Mesenchymal stem cell (in vitro differentiated cells and primary cell): ENCODE measurements around the gene HAGHL.

Experiments
- DNase-seq: peaks from one replicate; pipeline ENCODE4 v3.0.0-alpha.2; 2013
- H2AFZ ChIP-seq: one replicate; pipeline ENCODE4 v1.6.1; 2013; ENCODE audit warnings: low read depth, mild to moderate bottlenecking, control low read depth, inconsistent platforms, low read length, moderate library complexity
- H2AK5ac ChIP-seq: 2 replicates; pipeline ENCODE4 v1.6.1; 2013; ENCODE audit warnings: low read length, moderate library complexity, mild to moderate bottlenecking, inconsistent platforms; ENCODE audit not compliant: severe bottlenecking
- H2BK120ac ChIP-seq: one replicate; pipeline ENCODE4 v1.6.1; 2013; ENCODE audit warnings: low read depth, mild to moderate bottlenecking, inconsistent platforms, low read length, moderate library complexity
- H2BK12ac ChIP-seq, 2 experiments: one replicate each; pipeline ENCODE4 v1.6.1; 2013; ENCODE audit warnings: inconsistent platforms in 2 of 2, low read length in 2 of 2, mild to moderate bottlenecking in 2 of 2, moderate library complexity in 2 of 2, control low read depth in 1 of 2
- H2BK15ac ChIP-seq: one replicate; pipeline ENCODE4 v1.6.1; 2013; ENCODE audit warnings: mild to moderate bottlenecking, low read depth, inconsistent platforms; ENCODE audit not compliant: poor library complexity, severe bottlenecking
- H2BK5ac ChIP-seq: 2 replicates; pipeline ENCODE4 v1.6.1; 2013; ENCODE audit warnings: low read depth, mild to moderate bottlenecking, low read length, control low read depth, inconsistent platforms; ENCODE audit not compliant: poor library complexity, severe bottlenecking
- H3K14ac ChIP-seq, 2 experiments: one replicate each; pipeline ENCODE4 v1.6.1; 2013; ENCODE audit warnings: inconsistent platforms in 2 of 2, low read length in 2 of 2, control low read depth in 1 of 2, mild to moderate bottlenecking in 1 of 2, moderate library complexity in 1 of 2
- H3K18ac ChIP-seq, 2 experiments: one replicate each; pipeline ENCODE4 v1.6.1; 2013; ENCODE audit warnings: inconsistent platforms in 2 of 2, low read length in 2 of 2, control low read depth in 1 of 2, low read depth in 1 of 2, mild to moderate bottlenecking in 1 of 2
- H3K23ac ChIP-seq, 2 experiments: one replicate each; pipeline ENCODE4 v1.6.1; 2013; ENCODE audit warnings: inconsistent platforms in 2 of 2, low read length in 2 of 2, mild to moderate bottlenecking in 2 of 2, moderate library complexity in 2 of 2, control low read depth in 1 of 2
- H3K27ac ChIP-seq: 2 replicates; pipeline ENCODE4 v1.5.1; 2013; ENCODE audit warnings: mild to moderate bottlenecking, moderate library complexity, low read length, control low read depth, inconsistent platforms; ENCODE audit not compliant: poor library complexity, severe bottlenecking
- H3K27me3 ChIP-seq, 2 experiments: 2 replicates each; pipeline versions ENCODE4 v1.6.1 to v1.7.0; 2013; ENCODE audit warnings: low read length in 2 of 2, mild to moderate bottlenecking in 2 of 2, moderate library complexity in 2 of 2, control low read depth in 1 of 2, inconsistent platforms in 1 of 2; ENCODE audit not compliant: control insufficient read depth in 1 of 2, insufficient read depth in 1 of 2
- H3K36me3 ChIP-seq, 2 experiments: 2 replicates each; pipeline versions ENCODE4 v1.6.1 to v1.7.0; 2013; ENCODE audit warnings: low read length in 2 of 2, control low read depth in 1 of 2, inconsistent platforms in 1 of 2, low read depth in 1 of 2, mild to moderate bottlenecking in 1 of 2; ENCODE audit not compliant: insufficient read depth in 2 of 2, control insufficient read depth in 1 of 2
- H3K4ac ChIP-seq, 2 experiments: one replicate each; pipeline ENCODE4 v1.6.1; 2013; ENCODE audit warnings: inconsistent platforms in 2 of 2, low read length in 2 of 2, mild to moderate bottlenecking in 2 of 2, moderate library complexity in 2 of 2, control low read depth in 1 of 2, low read depth in 1 of 2
- H3K4me1 ChIP-seq: 2 replicates; pipeline ENCODE4 v1.6.1; 2013; ENCODE audit warnings: low read depth, low read length, control low read depth; ENCODE audit not compliant: control insufficient read depth, insufficient read depth
- H3K4me2 ChIP-seq: 2 replicates; pipeline ENCODE4 v1.6.1; 2013; ENCODE audit warnings: low read length, mild to moderate bottlenecking, inconsistent platforms; ENCODE audit not compliant: poor library complexity, severe bottlenecking
- H3K4me3 ChIP-seq, 2 experiments: 2 replicates each; pipeline versions ENCODE4 v1.5.1 to v1.7.0; 2013; ENCODE audit warnings: low read length in 2 of 2, mild to moderate bottlenecking in 2 of 2, control low read depth in 1 of 2, low read depth in 1 of 2; ENCODE audit not compliant: insufficient read depth in 1 of 2
- H3K79me1 ChIP-seq: replicated peaks from 2 replicates; pipeline ENCODE4 v1.6.1; 2013; ENCODE audit warnings: mild to moderate bottlenecking, control low read depth, low read length, inconsistent platforms; ENCODE audit not compliant: poor library complexity, severe bottlenecking
- H3K9ac ChIP-seq: 2 replicates; pipeline ENCODE4 v1.7.0; 2013; ENCODE audit warnings: mild to moderate bottlenecking, low read length, moderate library complexity
- H3K9me3 ChIP-seq: 2 replicates; pipeline ENCODE4 v1.7.0; 2013; ENCODE audit warnings: mild to moderate bottlenecking, low read length; ENCODE audit not compliant: control insufficient read depth
- H4K8ac ChIP-seq: one replicate; pipeline ENCODE4 v1.6.1; 2013; ENCODE audit warnings: inconsistent platforms, mild to moderate bottlenecking, low read length, moderate library complexity
- H4K91ac ChIP-seq: one replicate; pipeline ENCODE4 v1.6.1; 2013; ENCODE audit warnings: mild to moderate bottlenecking, low read length, inconsistent platforms
- WGBS: methylation state at CpG from one replicate; pipeline ENCODE4 v1.1.7; 2013; ENCODE audit warnings: mixed read lengths; 5-methylcytosine and 5-hydroxymethylcytosine counted together

HAGHL gene

DNA sequence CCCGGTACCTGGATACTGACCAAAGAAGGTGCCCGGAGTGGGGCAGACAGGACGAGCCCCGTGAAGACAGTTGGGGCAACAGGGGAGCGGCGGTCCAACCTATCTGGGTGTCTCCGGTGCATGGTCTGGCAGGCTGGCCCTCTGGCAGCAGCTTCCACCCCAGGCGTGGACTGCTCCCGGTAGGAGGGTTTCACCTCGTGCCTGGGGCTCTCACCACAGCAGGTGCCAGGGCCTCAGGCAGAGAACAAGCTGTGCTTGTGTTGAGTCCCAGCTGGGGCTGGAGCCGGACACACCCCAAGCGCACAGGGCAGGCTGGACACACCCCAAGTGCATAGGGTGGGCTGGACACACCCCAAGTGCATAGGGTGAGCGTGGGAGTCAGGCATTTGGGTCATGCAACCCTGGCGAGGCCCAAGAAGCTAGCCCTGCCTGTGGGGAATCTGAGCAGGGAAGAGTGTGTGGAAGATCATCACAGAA lies 19.8 kb upstream of the HAGHL start:
- H3K79me1 ChIP-seq = no peaks in the 10 kb centered on the region
- no peaks in the 10 kb centered on the region for H3K36me3 ChIP-seq
- no peak overlapping the region for H4K8ac ChIP-seq
- H3K4me3 ChIP-seq = no peak overlapping the region
- H3K4ac ChIP-seq = no peak overlapping the region
- H3K18ac ChIP-seq = no peak overlapping the region
- no peak overlapping the region for H2BK12ac ChIP-seq
- no peak overlapping the region for H3K4me2 ChIP-seq
- peaks cover 30% of the 10 kb centered on the region for H3K4me1 ChIP-seq
- H3K14ac ChIP-seq = no peak overlapping the region
- no peak overlapping the region for H2BK120ac ChIP-seq
- H2AK5ac ChIP-seq = no peak overlapping the region
- H2BK5ac ChIP-seq = no peak overlapping the region
- no peaks in the 10 kb centered on the region for H3K9me3 ChIP-seq
- H2AFZ ChIP-seq = no peak overlapping the region
- no peak overlapping the region for H4K91ac ChIP-seq
- no peak for DNase-seq
- no peak overlapping the region for H3K9ac ChIP-seq
- peaks cover 71 to 84% of the 10 kb centered on the region in 2 experiments for H3K27me3 ChIP-seq
- no peak overlapping the region for H3K27ac ChIP-seq
- WGBS = 51% methylated on average over 12 of the region's 14 CpGs
- H3K23ac ChIP-seq = no peak overlapping the region
- H2BK15ac ChIP-seq = no peak overlapping the region

DNA sequence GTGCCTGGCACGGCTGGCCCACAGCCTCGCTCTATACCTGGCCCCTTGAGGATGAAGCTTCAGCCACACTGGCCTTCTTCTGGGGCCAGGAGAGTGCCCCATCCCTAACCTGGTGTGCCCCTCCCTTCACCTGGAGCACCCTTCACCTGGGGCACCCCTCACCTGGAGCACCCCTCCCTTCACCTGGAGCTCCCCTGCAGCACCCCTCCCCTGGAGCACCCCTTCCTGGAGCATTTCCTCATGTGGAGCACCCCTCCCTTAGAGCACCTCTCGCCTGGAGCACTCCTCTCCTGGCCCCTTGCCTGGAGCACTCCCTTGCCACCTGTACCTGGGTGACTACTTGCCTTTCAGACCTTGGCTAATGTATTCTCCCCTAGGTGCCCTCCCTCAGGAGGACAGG lies 18.9 kb upstream of the HAGHL start:
- Histone ChIP-seq H4K91ac (no peak overlapping the region), H3K4ac (no peak overlapping the region), H3K9me3 (no peaks in the 10 kb centered on the region), H3K23ac (no peak overlapping the region), H4K8ac (no peak overlapping the region), H3K27ac (no peak overlapping the region), H3K14ac (no peak overlapping the region), H2BK12ac (no peak overlapping the region), H3K9ac (no peak overlapping the region), H2BK5ac (no peak overlapping the region), H3K18ac (no peak overlapping the region), H3K36me3 (no peaks in the 10 kb centered on the region), H3K27me3 (peaks cover 62 to 75% of the 10 kb centered on the region in 2 experiments), H3K79me1 (no peaks in the 10 kb centered on the region), H3K4me1 (peaks cover 31% of the 10 kb centered on the region), H2AK5ac (no peak overlapping the region), H2BK120ac (no peak overlapping the region), H3K4me2 (no peak overlapping the region), H2BK15ac (no peak overlapping the region), H2AFZ (no peak overlapping the region), H3K4me3 (no peak overlapping the region)
- 67% methylated on average over 3 of the region's 3 CpGs for WGBS
- DNase-seq = no peak

GRCh38 chr16:708959-709358 lies 17.9 kb upstream of the HAGHL start:
- H3K4me1 ChIP-seq = peaks cover 34% of the 10 kb centered on the region
- H3K18ac ChIP-seq = no peak overlapping the region
- WGBS = 62% methylated on average over 4 of the region's 4 CpGs
- no peak overlapping the region for H2AFZ ChIP-seq
- H3K9ac ChIP-seq = no peak overlapping the region
- H3K79me1 ChIP-seq = no peaks in the 10 kb centered on the region
- no peak overlapping the region for H3K4ac ChIP-seq
- peaks cover 52 to 66% of the 10 kb centered on the region in 2 experiments for H3K27me3 ChIP-seq
- H2BK12ac ChIP-seq = no peak overlapping the region
- H2AK5ac ChIP-seq = no peak overlapping the region
- no peak overlapping the region for H3K14ac ChIP-seq
- H3K4me2 ChIP-seq = no peak overlapping the region
- H3K36me3 ChIP-seq = no peaks in the 10 kb centered on the region
- no peak overlapping the region for H2BK5ac ChIP-seq
- no peak overlapping the region for H2BK120ac ChIP-seq
- H4K91ac ChIP-seq = no peak overlapping the region
- no peak overlapping the region for H3K27ac ChIP-seq
- no peaks in the 10 kb centered on the region for H3K9me3 ChIP-seq
- H2BK15ac ChIP-seq = no peak overlapping the region
- no peak for DNase-seq
- no peak overlapping the region for H4K8ac ChIP-seq
- H3K4me3 ChIP-seq = no peak overlapping the region
- no peak overlapping the region for H3K23ac ChIP-seq

GRCh38 chr16:709566-710499 lies 17.1 kb upstream of the HAGHL start:
- Histone ChIP-seq H3K79me1 (peaks cover 4% of the 10 kb centered on the region), H4K91ac (peak overlapping the region; percentile 45), H2BK12ac (peak overlapping the region; percentile 28 to 64), H3K23ac (peak overlapping the region in 1 of 2 experiments; percentile 32), H3K4me3 (peak overlapping the region in 1 of 2 experiments; percentile 18), H3K4me1 (peaks cover 42% of the 10 kb centered on the region), H2BK15ac (no peak overlapping the region), H3K9ac (peak overlapping the region; percentile 51), H4K8ac (no peak overlapping the region), H3K27ac (no peak overlapping the region), H2BK5ac (no peak overlapping the region), H3K36me3 (no peaks in the 10 kb centered on the region), H3K27me3 (peaks cover 43 to 57% of the 10 kb centered on the region in 2 experiments), H3K14ac (peak overlapping the region in 1 of 2 experiments; percentile 74), H3K4ac (no peak overlapping the region), H2AFZ (no peak overlapping the region), H3K4me2 (no peak overlapping the region), H2AK5ac (no peak overlapping the region), H2BK120ac (no peak overlapping the region), H3K18ac (peak overlapping the region in 1 of 2 experiments; percentile 42), H3K9me3 (no peaks in the 10 kb centered on the region)
- 46% methylated on average over 30 of the region's 30 CpGs for WGBS
- peak; percentile 92 for DNase-seq
